Measurements from ENCODE around the gene LAMA2. TPM values are rescaled to one million over a fixed set of nuclear protein-coding genes. Genes with fewer than 3 reads are reported as not detected.

Gene LAMA2
- polyA plus RNA-seq, 1 of the 3 experiments (the other 2 are of a cell fraction) = 0.92 TPM

- H3K4me3 ChIP-seq (ENCODE audit: low read depth in 2 of 2, low read length in 1 of 2) = no peak overlapping the region
- H3K79me2 ChIP-seq (ENCODE audit: insufficient read depth) = no peaks in the 10 kb centered on the region
- no peak overlapping the region for H3K27ac ChIP-seq (ENCODE audit: low read depth in 2 of 2, low read length in 1 of 2)
- ChIA-PET POLR2A (no interaction called here), CTCF (interaction anchor here (0.6 kb wide), 1 partner anchor 10 kb away, joined by 5 read pairs; no protein-coding TSS in a partner anchor)
- no peaks in the 10 kb centered on the region for H4K20me1 ChIP-seq (ENCODE audit: insufficient read depth)
- H3F3A ChIP-seq (replicated peaks; ENCODE audit: insufficient read depth) = no peaks in the 10 kb centered on the region
- no peak overlapping the region for H3K9ac ChIP-seq
- peaks cover 0 to 2% of the 10 kb centered on the region in 2 experiments for H3K36me3 ChIP-seq (replicated peaks in 1 of 2; ENCODE audit: control insufficient read depth in 1 of 2, insufficient read depth in 2 of 2, low read length in 1 of 2)
- H3K9me3 ChIP-seq = no peaks in the 10 kb centered on the region
- no peaks in the 10 kb centered on the region for H3K27me3 ChIP-seq (ENCODE audit: insufficient read depth)
- no peak overlapping the region for H2AFZ ChIP-seq (ENCODE audit: low read depth)
- DNase-seq = no peak
- H3K9me2 ChIP-seq = no peaks in the 10 kb centered on the region
- 34% methylated on average over 2 of the region's 2 CpGs for WGBS (ENCODE audit: low lambda C conversion rate)
- H3K4me2 ChIP-seq = no peak overlapping the region
- no peaks in the 10 kb centered on the region for H3K4me1 ChIP-seq (ENCODE audit: control insufficient read depth in 1 of 2, insufficient read depth in 2 of 2, low read depth in 1 of 2, low read length in 1 of 2)
- TF ChIP-seq USF2 (IDR thresholded peaks at IDR 0.05; ENCODE audit: borderline replicate concordance, low read depth, low read length) (no peak), ELF1 (IDR thresholded peaks at IDR 0.05) (no peak), NFIC (IDR thresholded peaks at IDR 0.05; ENCODE audit: borderline replicate concordance) (no peak), FOXM1 (IDR thresholded peaks at IDR 0.05; ENCODE audit: low read depth) (no peak), GABPA (IDR thresholded peaks at IDR 0.05; ENCODE audit: low read depth) (no peak), MEF2A (IDR thresholded peaks at IDR 0.05; ENCODE audit: borderline replicate concordance, low read depth) (no peak), CHD2 (IDR thresholded peaks at IDR 0.05; ENCODE audit: low read length, partially characterized antibody) (no peak), POLR2AphosphoS5 (IDR thresholded peaks at IDR 0.05; ENCODE audit: low read depth, low read length) (no peak), MXI1 (IDR thresholded peaks at IDR 0.05; ENCODE audit: low read depth, low read length) (no peak), EP300 (IDR thresholded peaks at IDR 0.05; ENCODE audit: borderline replicate concordance in 1 of 2, low read depth in 1 of 2, low read length in 1 of 2) (no peak), YY1 (IDR thresholded peaks at IDR 0.05; ENCODE audit: low read depth) (no peak), EZH2phosphoT487 (IDR thresholded peaks at IDR 0.05; ENCODE audit: borderline replicate concordance, low read depth) (no peak), RXRA (IDR thresholded peaks at IDR 0.05; ENCODE audit: borderline replicate concordance, low read depth) (no peak), TAF1 (IDR thresholded peaks at IDR 0.05; ENCODE audit: borderline replicate concordance, low read depth, low read length) (no peak), JUND (IDR thresholded peaks at IDR 0.05) (no peak), RCOR1 (IDR thresholded peaks at IDR 0.05; ENCODE audit: low read length) (no peak), PBX3 (IDR thresholded peaks at IDR 0.05) (no peak)
Observed at GRCh38 chr6:129073051-129073450, 190.1 kb downstream of the LAMA2 start.

GRCh38 chr6:129073691-129074395, 190.9 kb downstream of the LAMA2 start:
- H3K9ac ChIP-seq = no peak overlapping the region
- peaks cover 0 to 2% of the 10 kb centered on the region in 2 experiments for H3K36me3 ChIP-seq (replicated peaks in 1 of 2; ENCODE audit: control insufficient read depth in 1 of 2, insufficient read depth in 2 of 2, low read length in 1 of 2)
- TF ChIP-seq IRF3 (IDR thresholded peaks at IDR 0.05; ENCODE audit: low read depth, low read length) (no peak), TCF12 (IDR thresholded peaks at IDR 0.05) (no peak), YY1 (IDR thresholded peaks at IDR 0.05; ENCODE audit: low read depth) (no peak), CHD2 (IDR thresholded peaks at IDR 0.05; ENCODE audit: low read length, partially characterized antibody) (no peak)
- H2AFZ ChIP-seq (ENCODE audit: low read depth) = no peak overlapping the region
- POLR2A ChIA-PET = no interaction called here
- CTCF ChIA-PET = no interaction called here
- no peaks in the 10 kb centered on the region for H4K20me1 ChIP-seq (ENCODE audit: insufficient read depth)
- H3K9me3 ChIP-seq = no peaks in the 10 kb centered on the region
- no peaks in the 10 kb centered on the region for H3K9me2 ChIP-seq
- no peak overlapping the region for H3K4me2 ChIP-seq
- no peaks in the 10 kb centered on the region for H3K4me1 ChIP-seq (ENCODE audit: control insufficient read depth in 1 of 2, insufficient read depth in 2 of 2, low read depth in 1 of 2, low read length in 1 of 2)
- no peaks in the 10 kb centered on the region for H3F3A ChIP-seq (replicated peaks; ENCODE audit: insufficient read depth)
- no peaks in the 10 kb centered on the region for H3K27me3 ChIP-seq (ENCODE audit: insufficient read depth)
- no peak for DNase-seq
- no peaks in the 10 kb centered on the region for H3K79me2 ChIP-seq (ENCODE audit: insufficient read depth)
- no peak overlapping the region for H3K4me3 ChIP-seq (ENCODE audit: low read depth in 2 of 2, low read length in 1 of 2)
- no peak overlapping the region for H3K27ac ChIP-seq (ENCODE audit: low read depth in 2 of 2, low read length in 1 of 2)
- under 1% methylated on average over 3 of the region's 3 CpGs for WGBS (ENCODE audit: low lambda C conversion rate)

Measured in SK-N-SH (cell line).